NK-92 treated with Interleukin-12 subunit alpha and Interleukin-12 subunit beta, amount 100 ng/mL, for 24 hours (cell line): ENCODE measurements around the gene SNED1.

Experiments
- DNase-seq: peaks from one replicate; lab custom pipeline; 2025; lab: John Stamatoyannopoulos, UW

SNED1 gene

DNA sequence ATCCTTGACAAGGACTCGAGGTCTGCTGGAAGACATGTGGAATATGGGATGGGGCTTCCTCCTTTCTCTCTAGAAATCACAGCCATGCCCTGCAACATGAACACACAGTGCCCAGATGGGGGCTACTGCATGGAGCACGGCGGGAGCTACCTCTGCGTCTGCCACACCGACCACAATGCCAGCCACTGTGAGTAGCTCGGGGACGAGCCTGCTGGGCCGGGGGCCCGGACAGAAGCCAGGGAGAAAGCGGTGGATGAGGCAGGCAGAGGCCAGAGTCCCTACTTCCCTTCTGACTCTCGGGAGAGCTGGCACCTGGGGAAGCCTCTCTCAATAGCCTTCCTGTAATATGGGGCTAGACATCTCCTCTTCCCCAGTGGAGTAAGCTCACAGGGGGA lies 50.5 kb downstream of the SNED1 start:
- DNase-seq: no peak

DNA sequence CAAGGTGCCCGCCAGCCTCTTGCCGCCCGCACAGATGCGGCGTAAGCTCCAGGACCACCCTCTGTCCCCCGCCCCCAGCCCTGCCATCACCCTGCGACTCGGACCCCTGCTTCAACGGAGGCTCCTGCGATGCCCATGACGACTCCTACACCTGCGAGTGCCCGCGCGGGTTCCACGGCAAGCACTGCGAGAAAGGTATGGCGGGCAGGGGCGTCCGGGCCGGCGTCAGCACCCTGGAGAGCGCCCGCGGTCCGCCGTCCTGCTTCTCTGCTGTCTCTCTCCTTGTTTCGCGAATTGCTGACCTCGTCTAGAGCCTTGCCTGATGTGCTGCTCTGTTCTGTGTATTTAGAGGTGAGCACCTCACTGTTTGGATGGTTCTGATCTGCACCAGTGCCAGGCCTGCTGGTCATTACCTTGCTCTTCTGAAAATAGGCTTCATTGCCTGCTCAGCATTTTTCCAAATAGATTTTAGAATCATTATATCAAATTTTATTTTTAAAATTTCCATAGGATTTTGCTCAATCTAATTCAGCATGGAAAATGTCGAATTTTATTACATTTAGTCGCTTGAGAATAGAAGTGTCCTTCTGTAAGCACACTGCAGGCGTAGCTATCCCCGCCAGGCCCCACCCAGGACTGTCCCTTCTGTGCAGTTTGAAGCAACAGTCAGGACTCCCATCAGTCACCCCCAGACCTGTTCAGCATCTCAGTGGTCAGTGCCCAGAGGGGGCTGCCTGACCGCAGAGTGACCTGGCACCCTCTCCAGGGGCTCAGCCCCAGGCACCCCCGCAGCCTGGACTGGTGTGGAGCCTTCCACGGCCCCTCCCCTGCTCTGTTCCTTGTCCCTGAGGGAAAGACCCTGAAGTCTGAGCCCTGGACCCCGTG lies 51.6 kb downstream of the SNED1 start:
- DNase-seq: no peak

DNA sequence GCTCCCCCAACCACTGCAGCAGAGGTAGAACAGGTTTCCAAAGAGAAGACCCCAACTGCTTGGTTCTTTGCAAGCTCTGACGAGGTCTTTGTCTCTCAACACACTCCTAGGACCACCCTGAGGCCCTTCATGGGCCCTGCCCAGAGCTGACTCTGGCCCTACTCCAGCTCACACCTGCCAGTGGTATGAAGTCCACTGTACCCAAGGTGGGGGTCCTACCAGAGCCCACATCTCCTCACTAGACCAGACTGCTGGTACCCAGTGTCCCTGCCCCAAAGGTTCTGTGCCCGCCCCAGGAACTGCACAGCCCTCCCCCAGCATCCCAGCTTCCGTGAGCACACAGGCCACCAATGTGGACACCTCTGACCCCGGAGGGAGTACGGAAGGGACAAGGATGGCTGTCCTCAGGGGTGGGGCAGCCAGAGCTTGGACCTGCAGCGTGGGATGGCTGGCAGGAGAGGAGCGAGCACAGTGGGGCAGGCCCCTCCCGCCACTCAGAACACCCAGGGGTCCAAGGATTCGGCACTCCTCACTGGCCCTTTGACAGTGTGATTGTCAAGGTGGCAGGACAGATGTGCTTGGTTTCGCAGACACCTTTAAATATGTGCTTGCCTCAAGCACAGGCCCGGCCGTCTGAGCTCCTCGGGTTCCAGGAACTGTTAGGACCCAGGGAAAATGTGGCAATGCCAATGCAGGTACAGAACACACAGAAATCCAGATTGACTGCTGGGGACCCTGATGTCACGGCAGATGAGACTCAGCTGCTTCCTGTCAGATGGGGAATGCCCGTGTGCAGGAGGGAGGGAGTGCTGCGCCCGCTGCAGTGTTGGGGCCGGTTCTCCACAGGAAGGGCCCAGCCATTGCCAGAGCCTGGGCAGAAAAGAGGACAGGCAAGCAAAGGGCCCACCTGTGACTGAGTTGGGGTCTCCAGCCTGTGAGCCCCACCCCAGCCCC lies 52.5 kb downstream of the SNED1 start:
- DNase-seq: no peak

- no peak for DNase-seq
Measured at GRCh38 chr2:241051578-241052487, 53.4 kb downstream of the SNED1 start.

GRCh38 chr2:241052677-241053360 lies 54.4 kb downstream of the SNED1 start:
- DNase-seq: no peak

DNA sequence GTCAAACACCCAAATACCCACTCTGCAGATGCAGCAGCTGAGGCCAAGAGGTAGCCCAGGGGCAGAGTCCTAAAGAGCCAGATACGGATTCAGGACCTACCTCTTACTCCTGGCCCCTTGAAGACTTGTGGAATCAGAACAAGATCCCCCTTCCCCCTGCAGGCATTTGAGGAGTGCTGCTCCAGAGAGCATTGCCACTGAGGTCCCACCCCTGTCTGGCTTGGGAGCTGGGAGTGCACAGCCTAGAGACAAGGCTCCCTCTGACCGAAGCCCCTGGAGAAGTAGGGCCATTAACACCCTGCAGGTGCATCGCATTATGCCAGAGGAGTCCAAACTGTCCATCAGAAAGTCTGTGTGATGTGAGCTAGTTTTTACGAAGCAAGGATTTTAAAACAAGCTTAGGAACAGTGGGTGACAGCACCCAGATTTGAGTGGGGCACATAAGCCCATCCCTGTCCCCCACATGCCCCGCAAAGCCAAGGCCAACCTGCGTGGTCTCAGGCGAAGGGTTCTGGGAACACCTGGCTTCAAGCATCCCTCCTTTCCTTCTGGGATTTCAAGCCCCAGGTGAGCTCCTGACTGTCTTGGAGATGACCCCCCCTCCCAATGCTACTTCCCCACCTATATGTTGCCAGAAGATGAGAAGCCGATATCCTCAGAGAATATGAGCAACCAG lies 55.3 kb downstream of the SNED1 start:
- DNase-seq: no peak

DNA sequence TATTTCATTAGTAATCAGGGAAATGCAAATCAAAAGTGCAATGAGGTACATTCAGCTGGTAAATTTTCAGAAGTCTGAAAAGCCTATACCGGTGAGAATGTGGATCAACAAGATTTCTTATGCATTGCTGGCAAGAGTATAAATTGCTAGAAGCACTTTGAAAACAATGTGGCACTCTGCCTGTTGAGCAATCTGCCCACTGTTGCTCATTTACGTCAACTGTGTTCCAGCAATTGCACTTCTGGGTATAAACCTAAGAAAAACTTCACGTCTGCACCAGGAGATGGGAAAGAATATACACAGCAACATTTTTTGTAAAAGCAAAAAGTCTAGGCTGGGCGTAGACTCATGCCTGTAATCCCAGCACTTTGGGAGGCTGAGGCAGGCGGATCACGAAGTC lies 62.9 kb downstream of the SNED1 start:
- no peak for DNase-seq

- no peak for DNase-seq
Measured at GRCh38 chr2:241062389-241063092, 64.1 kb downstream of the SNED1 start.

DNA sequence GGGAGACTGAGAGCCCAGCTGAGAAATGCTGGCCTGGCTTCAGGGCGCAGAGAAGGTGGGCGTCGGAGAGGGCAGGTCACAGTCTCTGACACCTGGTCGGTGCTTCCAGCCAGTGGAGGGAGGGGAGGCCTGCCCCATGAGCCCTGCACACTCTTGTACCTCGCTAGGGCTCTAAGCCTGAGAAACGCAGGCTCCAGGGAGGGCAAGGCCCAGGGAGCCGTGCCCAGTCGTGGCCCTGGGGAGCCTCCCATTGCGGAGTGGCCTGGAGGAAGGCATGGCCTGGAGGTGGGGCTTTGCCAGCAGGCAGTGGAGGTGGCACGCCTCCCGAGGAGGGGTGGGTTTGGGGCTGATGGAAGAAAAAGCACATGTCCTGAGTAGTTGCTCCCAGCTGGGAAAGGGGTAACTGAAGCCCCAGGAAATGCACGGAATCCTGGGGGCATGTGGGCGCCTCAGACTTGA lies 64.7 kb downstream of the SNED1 start:
- no peak for DNase-seq

DNA sequence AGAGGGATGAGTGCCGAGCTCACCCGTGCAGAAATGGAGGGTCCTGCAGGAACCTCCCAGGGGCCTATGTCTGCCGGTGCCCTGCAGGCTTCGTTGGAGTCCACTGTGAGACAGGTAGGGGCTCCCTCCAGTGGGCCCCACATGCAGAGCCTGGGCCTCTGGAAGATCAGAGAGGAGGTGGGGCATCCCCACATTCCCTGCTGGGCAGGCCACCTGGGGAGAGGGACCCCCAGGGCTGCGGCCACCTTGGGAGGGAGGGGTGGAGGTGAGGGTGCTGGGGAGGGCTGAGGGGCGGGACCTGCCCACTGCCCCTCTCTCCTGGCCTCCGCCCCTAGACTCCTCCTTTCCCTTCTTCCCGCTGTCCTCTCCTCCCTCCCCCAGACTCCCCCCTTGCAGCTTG lies 65.2 kb downstream of the SNED1 start:
- DNase-seq: no peak

DNA sequence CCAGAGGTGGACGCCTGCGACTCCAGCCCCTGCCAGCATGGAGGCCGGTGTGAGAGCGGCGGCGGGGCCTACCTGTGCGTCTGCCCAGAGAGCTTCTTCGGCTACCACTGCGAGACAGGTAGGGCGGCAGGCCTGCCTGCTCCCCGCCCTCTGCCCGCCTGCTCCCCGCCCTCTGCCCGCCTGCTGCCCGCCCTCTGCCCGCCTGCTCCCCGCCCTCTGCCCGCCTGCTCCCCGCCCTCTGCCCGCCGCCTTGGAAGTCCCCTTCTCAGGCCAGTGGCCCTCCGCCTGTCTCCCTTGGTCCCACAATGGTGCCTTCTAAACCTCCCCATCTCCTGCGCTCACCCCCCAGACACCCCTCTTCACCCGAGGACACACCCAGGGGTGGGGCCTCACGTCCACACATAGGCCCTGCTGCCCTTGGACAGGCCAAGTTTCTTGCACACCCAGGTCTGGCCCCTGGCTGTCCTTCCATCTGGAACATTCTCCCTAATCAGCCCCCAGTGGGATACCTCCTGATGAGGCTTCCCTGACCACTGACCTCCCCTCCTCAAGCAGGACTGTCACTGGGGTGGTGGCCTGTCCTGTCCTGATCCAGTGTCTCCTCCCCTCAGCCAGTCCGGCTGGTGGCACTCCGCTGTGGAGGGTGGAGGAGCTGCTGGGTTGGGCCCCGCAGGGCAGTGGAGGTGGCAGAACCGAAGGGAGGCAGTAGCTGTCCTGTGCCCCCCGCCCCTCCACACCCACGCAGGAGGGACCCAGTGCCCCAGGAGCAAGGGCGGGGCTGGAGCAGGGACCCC lies 65.8 kb downstream of the SNED1 start:
- no peak for DNase-seq

GRCh38 chr2:241064802-241065354 lies 66.5 kb downstream of the SNED1 start:
- DNase-seq: no peak

DNA sequence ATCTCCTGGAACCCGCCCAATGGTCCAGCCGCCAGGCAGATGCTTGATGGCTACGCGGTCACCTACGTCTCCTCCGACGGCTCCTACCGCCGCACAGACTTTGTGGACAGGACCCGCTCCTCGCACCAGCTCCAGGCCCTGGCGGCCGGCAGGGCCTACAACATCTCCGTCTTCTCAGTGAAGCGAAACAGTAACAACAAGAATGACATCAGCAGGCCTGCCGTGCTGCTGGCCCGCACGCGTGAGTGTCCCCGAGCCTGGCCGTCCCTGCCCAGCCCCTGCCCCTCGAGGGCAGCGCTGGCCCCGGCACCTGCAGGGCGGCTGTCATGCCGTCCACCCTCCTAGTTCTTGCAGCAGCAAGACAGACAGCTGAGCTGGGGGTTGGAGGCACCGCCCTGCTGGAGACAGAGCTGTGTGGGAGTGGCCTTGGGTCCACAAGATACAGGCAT lies 67.0 kb downstream of the SNED1 start:
- no peak for DNase-seq

GRCh38 chr2:241066171-241066892 lies 67.9 kb downstream of the SNED1 start:
- DNase-seq: no peak

- no peak for DNase-seq
Measured at GRCh38 chr2:241066893-241067341, 68.5 kb downstream of the SNED1 start.

DNA sequence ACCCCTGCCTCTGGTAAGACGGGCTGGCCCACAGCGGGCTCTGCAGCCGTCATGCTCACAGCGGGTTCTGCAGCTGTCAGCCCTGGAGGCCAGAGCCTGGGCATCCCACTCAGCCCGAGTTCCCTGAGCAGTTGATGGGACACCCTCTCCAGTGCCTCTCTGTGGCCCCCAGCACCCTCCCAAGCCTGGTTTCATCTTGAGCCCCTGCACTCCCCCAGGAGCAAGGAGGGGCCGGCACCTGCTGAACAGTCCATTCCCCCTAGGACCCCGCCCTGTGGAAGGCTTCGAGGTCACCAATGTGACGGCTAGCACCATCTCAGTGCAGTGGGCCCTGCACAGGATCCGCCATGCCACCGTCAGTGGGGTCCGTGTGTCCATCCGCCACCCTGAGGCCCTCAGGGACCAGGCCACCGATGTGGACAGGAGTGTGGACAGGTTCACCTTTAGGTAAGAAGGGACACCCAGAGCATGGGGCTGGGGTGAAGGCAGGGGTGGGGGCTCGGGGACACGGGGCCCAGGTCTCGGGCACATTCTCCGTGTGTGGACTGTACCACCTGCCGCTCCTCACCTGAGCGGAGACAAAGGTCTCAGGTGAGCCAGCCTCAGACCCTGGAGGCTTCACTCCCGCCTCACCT lies 69.2 kb downstream of the SNED1 start:
- DNase-seq: no peak
